HG03095 (cell line): ENCODE data around the gene SCAPER.
"Not testable (repeated sequence)": the region's sequence is repeated elsewhere in the genome, so short reads cannot be mapped to it uniquely, and the experiment has no call there.

ENCODE experiments used
- ATAC-seq: cut with Tn5 transposase; IDR thresholded peaks from one replicate; pipeline ENCODE4 v1.9.1; 2021; ENCODE audit warnings: moderate library complexity; ENCODE audit not compliant: unreplicated experiment

The SCAPER gene

DNA sequence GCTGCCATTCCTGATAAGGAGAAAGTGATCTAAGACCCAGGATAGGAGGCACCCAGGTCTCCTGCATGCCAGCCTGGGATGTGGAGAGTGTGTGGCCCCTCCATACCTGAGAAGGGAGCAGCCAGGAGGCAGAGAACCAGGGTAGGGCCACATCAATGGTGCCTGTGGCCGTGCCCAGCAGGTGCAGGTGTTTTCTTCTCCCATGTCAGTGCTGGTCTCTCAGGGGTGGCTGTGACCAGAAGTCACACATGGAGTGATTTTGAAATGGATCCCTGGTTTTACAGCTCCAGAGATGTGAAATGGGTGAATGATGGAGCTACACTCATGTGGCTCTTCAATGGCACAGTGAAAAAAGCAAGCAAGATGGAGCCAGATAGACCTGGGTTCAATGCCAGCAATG is 571.8 kb downstream of the SCAPER start:
- ATAC-seq: no peak

DNA sequence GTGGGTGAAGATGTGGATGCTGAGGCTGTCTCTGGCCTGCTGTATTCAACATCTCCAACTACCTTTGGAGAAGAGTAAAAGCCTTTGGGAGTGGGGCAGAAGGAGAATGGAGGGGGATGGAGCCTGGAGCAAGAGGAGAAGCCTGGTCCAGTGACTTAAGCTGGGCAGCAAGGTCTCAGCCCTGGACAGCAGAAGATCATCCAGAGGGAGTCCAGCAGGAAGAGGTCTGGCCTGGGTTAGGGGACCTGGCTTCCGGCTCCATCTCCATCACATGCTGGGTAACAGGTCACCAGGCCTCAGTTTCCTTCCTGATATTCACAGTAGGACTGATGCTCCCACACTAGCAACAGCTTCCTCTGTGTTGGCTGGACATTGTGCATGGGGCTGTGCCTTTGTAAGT is 572.3 kb downstream of the SCAPER start:
- ATAC-seq: no peak

DNA sequence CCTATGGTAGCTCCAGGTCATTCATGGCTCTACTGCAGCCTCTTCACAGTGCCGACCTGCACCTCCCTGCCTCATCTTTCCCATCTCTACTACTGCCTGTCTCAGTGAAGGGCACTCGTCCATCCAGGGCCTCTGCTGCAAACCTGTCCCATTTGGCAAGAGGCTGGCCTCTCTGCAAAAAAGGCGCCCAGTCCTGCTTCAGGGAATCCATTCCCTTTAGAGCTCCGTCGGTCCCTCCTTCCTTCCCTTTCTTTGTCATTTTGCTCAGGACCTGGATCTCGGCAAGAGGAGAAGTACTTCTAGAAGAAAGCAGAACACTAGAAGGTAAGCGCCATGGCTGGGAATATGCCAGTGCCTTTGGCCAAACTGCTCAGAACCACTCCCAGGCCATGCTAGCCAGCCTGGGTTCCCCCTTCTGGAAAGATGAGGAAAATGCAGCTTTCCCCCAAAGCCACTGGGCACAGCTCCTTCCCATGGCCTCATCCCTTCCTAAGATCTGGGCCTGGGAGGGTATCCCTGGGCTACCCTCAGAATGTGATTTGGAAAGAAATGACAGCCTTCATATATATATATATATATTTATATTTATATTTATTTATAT is 575.0 kb downstream of the SCAPER start:
- no peak for ATAC-seq

DNA sequence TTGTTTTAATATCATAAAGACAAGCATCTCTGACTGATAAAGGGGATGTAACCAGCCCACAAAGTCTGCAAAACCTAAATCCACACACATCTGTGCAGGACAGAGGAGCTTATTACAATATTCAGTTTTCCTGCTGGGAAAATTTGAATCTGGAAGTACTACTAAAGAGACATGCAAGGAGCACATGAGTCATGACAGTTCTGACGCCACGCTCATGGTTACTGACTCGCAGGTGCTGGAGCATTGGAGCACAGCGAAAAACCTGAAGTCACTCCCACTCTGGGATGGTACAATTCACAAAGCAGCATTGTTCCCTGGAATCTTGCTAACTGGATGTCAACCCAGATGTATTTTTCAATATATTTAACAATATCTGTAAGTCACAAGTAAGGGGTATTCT is 576.2 kb downstream of the SCAPER start:
- ATAC-seq: no peak

DNA sequence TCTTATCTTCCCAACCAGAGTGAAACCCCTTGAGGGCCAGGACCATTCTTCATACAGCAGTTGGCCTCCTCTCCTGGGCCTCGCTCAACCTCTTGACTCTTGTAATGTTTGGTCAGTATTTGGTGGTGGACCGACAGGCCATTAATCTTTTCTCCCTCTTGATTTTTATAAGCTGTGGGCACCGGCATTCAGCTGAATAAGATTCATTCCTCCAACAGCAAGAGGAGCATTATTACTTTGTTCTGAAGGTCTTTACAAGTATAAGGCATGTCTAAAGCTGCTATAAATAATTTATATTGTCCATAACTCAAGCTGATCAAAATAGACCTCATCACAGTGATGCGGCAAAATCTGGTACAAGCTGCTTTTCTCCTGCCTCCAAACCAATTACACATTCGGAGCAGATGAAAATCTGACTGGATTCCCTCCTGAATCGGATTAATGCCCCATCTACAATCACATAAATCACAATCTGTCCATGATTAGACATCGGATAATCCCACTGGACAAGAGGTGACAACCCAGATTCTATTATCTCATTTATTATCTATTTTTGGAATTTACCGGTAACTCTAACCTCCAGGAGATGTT is 576.9 kb downstream of the SCAPER start:
- no peak for ATAC-seq

DNA sequence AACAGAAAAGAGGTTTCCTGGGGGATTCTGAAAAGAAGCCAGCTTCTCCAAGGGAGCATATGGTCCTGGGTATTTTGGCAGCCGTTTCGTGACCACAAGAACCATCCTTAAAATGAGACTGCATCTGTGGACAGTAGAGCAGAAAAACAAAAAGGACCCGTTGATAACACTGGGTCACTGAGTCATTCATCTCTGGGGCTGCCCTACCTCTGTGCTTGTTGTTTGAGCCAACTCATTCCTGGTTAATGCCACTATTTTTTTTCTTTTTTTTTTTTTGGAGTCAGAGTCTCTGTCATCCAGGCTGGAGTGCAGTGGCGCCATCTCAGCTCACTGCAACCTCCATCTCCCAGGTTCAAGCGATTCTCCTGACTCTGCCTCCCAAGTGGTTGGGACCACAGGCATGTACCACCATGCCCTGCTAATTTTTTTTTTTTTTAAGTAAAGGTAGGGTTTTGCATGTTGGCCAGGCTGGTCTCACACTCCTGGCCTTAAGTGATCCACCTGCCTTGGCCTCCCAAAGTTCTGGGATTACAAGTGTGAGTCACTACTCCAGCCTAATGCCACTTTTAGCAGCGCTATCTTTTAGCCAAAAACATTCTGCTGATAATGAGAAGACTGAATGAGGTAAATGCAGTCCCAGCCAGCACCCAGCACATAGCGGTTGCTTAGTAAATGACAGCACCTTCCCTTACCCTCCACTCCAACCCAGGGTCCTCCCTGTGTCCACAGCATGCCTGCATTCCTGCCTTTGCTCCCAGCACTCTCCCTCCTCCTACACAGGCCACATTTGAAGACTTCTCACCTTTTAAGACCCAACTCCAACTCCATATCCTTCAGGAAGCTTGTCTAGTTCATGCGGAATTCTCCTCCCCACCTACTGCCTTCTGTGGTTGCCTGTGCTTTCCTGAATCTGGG is 577.7 kb downstream of the SCAPER start:
- ATAC-seq: no peak

DNA sequence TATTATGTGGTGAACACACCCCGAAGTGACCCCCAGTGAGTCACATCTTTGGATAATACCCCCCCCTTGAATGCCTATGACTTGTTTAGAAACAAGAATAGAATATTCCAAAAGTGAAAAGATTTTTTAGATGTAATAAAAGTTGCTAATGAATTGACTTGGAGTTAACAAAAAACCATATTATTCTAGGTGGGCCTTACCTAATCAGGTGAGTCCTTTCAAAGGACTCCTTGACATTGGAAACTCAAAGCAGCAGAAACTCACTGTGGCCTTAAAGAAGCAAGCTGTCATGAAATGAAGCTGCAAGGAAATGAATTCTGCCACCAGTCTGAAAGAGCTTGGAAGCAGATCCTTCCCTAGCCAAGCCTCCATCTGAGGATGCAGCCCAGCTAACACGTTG is 579.4 kb downstream of the SCAPER start:
- no peak for ATAC-seq

DNA sequence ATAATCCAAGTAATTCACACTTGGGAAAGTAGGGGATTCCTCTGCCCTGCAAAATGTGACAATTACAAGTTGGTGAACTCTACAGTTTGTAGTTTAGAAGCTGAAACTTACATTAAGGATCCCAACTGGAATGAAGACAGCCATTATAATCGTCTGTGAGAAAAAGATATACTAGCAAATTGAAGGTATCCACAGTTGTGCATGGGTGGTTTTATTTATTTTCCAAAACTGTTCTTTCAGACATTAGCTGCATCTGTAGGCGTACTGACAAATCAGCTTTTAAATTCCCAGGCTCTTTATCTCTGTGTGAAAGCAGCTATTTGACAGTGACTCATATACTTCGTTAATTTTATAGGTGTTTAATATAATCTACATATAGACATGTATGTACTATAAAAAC is 581.1 kb downstream of the SCAPER start:
- no peak for ATAC-seq

DNA sequence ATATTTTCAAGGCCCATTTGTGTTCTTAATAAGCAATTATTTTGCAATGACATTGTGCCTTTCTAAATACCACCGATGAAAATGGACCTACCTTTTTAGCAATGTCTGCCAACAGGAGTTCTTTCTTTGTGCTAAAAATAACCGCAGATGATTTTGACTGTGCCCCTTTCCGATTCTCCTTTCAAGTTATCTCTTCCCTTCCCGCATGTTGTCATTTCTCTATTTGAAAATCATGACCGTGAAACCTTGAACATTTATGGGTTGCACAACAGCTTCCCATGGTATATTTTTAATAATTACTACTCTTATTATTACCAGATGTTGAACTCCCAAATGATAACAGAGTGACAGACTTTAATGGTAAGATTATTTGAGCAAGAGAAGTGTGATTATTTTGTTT is 583.5 kb downstream of the SCAPER start:
- no peak for ATAC-seq

DNA sequence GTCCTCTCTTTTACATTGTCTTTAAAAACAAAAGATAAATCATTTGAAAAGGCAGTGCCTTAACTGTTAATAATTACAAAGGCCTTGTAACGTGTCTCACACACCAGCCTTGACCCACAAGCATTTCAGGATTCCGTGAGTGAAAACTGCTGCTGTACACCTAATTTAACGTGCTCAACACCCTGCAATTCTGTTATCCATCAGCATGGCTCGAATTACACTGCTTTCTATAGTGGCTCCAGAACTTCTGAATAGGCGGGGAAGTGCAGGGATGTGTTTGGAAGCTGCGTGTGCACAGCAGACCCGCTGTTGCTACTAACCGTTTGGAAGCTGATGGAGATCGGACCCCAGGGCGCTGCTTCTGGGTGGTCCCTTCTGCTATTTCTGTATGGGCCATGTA is 584.0 kb downstream of the SCAPER start:
- no peak for ATAC-seq

DNA sequence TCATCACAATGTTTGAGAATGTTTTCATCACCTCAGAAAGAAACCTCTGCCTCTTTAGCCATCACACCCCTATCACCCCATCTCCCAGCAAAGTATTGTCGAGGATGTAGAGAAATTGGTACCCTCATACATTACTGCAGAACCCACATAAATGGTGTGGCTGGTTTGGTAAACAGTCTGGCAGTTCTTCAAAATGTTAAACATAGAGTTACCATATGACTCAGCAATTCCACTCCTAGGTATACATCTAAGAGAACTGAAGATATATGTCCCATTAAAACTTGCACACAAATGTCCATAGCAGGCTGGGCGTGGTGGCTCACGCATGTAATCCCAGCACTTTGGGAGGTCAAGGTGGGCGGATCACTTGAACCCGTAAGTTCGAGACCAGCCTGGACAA is 585.1 kb downstream of the SCAPER start:
- no peak for ATAC-seq

DNA sequence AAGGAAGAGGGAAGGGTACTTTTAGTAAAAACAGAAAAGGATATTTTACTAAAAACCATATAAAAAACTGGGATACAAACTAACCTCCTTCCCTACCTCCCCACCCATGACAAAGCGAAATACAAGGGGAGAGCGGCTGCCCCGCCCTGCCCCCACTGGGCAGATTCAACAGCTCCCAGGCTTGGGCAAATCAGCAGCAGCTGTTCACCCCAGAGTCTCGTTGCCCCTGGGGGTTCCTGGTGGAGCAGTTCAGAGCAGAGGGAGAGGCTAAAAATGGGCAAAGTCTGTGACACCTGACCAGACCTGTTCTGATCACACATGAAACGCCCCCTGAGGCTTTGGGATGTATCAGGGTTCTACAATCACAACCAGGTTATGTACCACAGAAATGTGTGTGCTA is 591.4 kb downstream of the SCAPER start:
- ATAC-seq: no peak

DNA sequence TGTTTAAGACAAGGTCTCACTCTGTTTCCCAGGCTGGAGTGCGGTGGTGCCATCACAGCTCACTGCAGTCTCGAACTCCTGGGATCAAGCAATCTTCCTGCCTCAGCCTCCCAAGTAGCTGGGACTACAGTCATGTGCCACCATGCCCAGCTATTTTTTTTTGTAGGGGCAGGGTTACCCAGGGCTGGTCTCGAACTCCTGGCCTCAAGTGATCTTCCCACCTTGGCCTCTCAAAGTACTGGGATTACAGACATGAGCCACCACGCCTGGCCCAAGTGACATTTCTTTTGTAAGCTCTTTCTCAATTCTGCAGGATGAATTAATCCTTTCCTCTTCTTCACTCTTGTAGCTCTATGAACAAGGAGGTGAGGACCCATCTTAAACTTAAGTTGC is 592.0 kb downstream of the SCAPER start:
- not testable (repeated sequence) for ATAC-seq

DNA sequence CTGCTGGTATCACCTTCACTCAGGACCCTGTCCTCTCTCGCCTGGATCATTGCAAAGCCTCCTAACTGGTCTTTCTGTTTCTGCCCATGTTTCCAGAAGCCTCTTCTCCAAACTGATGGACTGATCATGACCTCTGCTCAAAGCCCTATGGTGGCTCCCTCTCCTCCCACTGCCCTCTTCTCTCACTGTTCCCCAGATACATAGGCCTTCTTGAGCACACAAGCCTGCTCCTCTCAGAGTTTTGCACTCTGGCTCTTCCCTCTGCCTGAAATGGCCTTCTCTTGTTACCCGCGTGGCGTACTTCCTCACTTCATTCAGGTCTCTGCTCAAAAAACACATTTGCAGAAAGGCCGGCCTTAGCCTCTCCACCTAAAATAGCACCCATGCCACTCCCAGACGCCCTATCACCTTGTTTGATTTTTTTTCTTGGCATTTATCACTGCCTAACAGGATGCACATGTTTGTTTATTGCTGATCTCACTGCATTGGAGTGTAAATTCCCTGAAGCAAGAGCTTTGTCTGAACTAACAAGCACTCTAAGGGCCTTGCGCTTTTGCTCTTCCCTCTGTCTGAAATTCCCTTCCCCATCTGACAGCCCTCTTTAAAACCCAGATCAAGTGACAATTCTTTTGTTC is 592.5 kb downstream of the SCAPER start:
- no peak for ATAC-seq

DNA sequence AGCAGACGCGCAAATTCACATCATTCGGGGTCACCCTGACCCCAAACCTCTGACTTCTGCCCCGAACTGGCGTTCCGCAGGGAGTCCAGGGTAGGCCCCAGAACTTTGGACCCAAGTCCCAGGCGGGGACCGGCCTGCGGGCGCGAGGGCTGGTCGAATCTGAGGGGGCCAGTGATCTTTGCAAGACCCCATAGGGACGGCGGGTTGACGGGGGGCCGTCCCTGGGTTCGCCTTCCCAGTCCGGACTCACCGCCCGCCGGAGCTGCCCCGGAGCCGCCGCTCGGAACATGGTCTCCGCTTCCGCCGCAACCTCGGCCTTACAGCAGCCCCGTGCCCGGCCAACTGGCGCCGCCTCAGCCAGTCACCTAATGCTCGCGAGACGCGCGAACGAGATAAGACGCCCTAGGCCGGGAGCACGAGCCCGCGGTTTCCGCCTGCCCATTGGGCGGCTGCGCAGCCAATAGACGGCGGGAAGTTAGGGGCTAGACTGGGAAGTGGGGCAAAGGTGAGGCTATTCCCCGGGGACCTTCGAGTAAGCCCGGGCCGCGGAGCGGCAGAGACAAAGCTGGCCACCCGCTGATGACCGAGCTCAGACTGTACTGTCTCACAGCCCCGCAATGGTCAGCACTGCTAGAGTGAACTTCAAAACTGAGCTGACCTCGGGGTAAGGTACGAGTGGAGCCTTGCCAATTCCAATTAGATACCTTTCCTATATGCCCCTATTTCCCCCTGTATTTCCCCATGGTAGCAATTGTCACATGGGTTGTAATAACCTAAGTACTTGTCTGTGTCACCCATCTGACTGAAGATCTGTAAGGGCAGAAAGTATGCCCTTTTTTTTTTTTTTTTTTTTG is 593.8 kb downstream of the SCAPER start, which contains the start of gene ETFA:
TSS of gene ETFA (minus strand) at position 370 of the 854 bp plus-strand sequence. CDS start at position 289, 81 bp downstream.
- peak; percentile 96 for ATAC-seq

DNA sequence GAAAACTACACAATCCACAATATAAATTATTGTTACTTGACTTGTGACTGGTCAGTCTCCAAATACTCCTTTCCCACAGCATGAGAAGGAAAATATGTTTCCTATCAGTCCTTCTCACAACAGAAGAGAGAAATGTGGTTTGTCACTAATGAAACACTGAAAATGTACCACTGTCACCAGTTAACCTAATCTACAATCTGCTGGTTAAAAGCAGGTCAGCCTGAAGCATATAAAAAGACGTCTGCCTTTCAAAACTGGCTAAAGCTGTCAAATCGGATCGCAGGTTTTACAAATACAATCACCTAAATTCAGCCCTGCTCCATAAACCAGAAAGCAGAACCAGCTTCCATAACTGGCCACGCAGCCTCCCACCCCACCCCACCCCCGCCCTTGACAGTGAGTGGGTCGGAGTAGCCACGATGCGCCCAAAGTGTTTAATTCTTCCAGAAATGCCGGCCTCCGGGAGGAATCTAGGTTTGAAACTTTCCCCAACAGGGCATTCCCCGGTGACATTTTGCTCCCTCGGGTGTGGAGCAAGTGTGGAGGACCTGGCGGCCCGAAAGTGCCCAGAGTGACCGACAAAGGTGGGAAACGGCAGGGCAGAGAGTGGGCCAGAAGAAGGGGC is 594.6 kb downstream of the SCAPER start:
- no peak for ATAC-seq

DNA sequence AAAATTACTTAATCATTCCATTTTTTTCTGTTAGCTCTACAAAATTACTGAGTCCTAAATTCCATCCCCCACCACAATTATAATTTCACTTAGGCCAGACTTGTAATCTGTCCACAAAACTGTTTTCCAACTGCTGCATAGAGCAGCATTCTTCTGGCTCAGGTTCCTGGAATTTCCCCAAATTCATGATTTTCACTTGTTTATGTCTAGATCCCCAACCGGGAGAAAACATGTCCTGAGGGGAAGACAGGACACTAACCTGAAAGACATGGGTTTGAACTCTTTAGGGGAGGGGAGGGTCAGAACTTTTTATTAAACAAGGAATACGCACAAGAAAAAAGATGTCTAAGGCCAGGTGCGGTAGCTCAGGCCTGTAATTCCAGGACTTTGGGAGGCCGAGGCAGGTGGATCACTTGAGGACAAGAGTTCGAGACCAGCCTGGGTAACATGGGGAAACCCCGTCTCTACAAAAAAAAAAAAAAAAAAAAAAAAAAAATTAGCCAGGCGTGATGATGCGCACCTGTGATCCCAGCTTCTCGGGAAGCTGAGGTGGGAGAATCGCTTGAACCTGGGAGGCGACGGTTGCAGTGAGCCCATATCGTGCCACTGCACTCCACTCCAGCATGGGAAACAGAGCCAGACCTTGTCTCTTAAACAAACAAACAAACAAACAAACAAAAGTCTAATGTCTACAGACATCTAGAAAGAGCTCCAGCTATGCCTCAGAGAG is 595.4 kb downstream of the SCAPER start:
- ATAC-seq: no peak

DNA sequence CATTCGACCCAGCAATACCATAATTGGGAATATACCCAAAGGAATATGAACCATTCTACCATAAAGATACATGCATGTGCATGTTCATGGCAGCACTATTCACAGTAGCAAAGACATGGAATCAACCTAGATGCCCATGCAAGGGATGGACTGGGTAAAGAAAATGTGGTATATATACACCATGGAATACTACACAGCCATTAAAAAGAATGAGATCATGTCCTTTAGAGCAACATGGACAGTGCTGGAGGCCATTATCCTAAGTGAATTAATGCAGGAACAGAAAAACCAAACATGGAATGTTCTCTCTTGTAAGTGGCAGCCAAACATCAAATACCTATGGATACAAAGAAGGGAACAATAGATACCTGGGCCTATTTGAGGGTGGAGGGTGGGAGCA is 601.2 kb downstream of the SCAPER start:
- no peak for ATAC-seq

DNA sequence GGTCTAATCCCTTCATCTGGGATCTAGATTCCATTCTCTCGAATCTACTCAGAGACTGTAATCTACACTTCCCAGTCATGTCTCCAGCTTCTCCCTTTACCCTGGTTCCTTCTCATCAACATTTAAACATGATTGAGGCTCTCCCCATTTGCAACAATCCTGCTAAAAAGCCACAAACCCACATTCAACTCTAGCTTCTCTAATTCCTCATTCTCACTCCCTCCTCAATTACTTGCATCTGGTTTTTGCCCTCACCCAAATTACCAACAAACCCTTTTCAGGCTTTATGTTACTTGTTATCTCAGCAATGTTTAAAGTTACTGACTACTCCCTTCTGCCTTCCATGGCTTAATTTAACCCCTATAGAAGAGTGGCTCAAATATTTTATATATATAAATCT is 605.4 kb downstream of the SCAPER start:
- ATAC-seq: no peak

DNA sequence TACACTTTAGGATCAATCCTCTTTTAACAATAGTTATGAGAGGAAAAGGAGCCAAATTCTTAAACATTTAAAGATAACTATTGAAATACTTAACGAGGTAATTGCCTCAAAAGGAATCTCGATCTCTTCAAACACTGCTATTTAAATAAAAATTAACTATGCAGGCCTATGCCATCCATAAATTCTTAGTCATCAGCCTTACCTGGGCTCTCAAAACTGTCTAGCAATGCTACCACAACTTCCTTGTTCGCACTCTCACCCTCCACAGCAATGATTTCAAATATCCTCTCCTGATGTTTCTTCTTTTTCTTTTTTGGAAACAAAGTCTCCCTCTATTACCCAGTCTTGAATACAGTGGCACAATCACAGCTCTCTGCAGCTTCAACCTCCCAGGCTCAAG is 606.2 kb downstream of the SCAPER start:
- ATAC-seq: no peak
